Measurements from ENCODE around the gene GID8.

The GID8 gene

DNA sequence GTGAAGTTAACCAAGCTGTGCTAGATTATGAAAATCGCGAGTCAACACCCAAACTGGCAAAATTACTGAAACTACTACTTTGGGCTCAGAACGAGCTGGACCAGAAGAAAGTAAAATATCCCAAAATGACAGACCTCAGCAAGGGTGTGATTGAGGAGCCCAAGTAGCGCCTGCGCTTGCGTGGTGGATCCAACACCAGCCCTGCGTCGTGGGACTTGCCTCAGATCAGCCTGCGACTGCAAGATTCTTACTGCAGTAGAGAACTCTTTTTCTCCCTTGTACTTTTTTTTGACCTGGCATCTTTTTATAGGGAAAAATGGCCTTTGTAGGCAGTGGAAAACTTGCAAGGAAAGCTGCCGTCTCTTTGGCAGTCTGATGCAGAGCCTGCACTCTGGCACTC is 6.8 kb downstream of the GID8 start:
- no peak for DNase-seq

GRCh38 chr20:62945771-62946339 is 7.9 kb downstream of the GID8 start:
- no peak for DNase-seq

DNA sequence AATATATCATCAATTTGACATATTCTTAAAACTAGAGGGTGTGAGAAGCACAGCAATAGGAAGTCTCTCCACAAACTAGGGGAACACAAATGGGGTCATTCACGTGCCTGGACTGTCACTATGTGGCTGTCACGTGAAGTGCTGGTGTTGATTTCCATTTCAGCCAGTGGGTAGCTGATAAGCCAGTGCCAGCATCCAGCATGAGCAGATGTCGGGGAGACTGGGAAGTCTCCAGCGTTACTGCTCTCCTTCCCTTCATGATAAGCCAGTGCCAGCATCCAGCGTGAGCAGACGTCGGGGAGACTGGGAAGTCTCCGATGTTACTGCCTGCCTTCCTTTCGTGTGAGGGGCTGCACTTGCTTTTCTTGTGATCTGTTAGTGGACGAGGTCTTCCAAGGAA is 9.0 kb downstream of the GID8 start:
- DNase-seq, result no peak

- DNase-seq, result no peak
These were observed 9.8 kb downstream of the GID8 start for GRCh38 chr20:62947532-62948300.

GRCh38 chr20:62949153-62949821 is 11.3 kb downstream of the GID8 start:
- no peak for DNase-seq

DNA sequence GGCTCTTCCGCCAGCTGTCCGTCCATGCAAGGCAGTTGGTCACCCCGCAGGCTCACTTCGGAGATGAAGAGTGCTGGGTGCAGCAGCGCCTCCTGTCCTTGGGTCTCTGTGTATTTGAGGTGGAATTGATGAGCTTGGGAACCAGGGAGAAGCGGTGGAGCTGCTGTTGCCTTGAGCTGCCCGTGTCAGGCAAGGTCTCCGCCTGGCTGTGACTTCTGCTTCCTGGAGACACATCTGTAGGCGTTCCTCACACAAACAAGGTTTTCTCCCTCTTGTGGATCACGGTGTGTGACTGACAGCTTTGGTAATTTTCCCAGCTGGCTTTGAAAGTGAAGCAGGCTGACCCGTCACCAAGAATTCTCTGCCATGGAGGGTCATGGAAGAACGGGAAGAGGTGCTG is 12.0 kb downstream of the GID8 start:
- DNase-seq, result no peak

DNA sequence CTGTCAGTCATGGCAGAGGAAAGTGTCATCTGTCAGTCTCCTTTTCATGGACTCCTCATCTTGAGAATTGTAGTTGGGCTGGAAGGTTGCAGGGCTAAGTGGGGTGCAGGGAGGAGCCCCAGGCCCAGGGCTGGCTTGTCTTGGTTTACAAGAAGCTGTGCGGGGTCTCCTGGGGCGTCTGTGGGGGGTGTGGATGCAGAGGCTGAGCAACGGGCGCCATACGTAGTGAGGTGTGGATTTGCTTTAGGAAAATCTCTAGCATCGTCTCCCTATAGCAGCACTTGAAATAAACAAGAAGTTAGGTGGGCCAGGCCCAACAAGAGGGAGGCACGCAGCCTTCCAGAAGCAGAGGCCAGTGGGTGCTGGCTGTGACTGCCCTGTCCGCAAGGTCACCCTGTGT is 12.8 kb downstream of the GID8 start:
- no peak for DNase-seq

GRCh38 chr20:62951143-62951895 is 13.4 kb downstream of the GID8 start:
- no peak for DNase-seq

DNA sequence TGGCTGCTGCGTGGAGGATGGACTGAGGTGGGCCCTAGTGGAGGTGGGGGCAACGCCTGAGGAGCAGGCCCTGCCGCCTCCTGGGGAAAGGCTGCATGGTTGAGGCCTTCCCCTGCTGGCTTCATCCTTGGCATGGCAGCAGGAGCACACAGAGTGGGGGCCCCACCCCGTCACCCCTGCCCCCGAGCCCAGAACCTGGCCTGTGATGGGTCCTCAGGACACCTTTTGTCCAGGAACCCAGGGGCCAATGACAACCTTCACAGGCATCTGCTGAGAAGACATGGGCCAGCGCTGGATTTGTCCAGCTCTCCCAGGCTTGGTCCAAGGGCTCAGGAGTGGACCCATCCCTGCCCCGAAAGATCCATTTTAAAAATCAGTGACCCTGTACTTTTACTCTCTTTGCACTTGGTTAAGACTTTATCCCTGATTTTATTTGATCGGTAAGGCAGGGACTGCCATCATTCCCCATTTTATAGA is 14.0 kb downstream of the GID8 start:
- no peak for DNase-seq

- no peak for DNase-seq
These were observed 14.5 kb downstream of the GID8 start, which contains the start of gene SLC17A9 for GRCh38 chr20:62952373-62952967. TSS of gene SLC17A9 (plus strand) at chr20:62952709. CDS start at chr20:62952831, 122 bp downstream.

DNA sequence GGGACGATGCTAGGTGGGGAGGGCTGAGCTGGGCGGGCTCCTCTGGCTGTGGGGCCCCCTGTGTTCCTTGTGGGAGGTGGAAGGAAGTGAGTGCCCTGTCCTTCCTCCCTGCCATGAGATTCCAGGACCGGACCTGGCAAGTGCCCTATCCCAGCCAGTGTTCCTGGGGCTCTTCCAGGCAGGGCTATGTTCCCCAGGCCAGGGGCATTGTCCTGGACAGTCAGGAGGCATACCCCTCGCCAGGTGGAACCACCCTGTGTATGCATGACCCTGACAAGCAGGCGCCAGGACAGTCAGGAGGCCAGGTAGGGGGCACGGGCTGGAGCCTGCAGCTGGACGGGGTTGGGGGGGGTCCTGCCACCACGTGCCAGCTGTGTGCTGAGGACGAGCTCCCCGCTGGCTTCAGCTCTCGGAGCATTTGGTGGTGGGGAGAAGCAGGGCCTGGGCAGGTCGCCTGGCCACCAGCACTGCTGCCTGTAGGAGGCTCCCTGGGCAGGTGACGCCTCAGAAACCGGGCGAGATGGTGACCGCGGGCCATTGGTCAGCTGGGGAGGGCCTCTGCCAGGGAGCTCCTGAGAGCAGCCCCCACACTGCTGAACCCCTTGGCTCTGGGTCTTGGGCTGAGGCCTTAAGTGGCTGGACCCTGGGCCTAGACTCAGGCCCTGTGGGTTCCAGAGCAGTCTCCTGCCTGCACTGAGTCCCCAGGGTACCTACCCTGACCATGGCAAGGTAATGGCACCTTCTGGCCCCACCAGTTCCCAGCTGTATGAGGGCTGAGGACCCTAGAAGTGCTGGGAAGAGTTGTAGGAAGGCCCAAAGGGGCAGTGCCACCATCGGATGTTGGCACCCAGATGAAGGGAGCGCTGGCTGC is 15.3 kb downstream of the GID8 start:
- DNase-seq, result no peak

GRCh38 chr20:62953839-62954703 is 16.1 kb downstream of the GID8 start:
- peak; percentile 21 to 54 for DNase-seq

- no peak for DNase-seq
These were observed 17.8 kb downstream of the GID8 start for GRCh38 chr20:62955519-62956386.

DNA sequence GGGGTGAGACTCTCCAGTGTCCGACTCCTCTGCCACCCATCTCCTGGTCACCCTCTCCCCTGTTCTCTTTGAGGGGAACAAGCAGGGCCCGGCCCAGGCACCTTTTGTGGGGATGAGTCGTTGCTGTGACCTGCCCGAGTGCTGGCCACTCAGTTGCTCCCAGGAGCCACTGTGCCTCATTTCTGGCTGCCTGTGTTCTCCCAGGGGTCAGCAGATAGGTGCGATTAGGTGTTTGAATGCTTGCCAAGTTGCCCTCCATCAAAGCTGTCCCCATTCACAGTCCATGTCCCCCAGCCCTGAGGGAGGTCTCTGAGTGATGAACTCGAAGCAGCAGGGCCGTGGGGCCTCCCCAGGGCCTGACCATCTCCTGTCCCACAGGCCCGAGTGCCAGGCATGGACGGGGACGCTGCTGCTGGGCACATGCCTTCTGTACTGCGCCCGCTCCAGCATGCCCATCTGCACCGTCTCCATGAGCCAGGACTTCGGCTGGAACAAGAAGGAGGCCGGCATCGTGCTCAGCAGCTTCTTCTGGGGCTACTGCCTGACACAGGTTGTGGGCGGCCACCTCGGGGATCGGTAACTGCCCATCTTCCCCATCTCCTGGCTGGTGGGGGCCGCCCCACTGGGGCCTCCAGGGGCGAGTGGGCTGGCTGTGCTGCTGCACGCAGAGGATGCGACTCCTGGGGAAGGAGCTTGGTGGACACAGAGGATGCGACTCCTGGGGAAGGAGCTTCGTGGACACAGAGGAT is 18.6 kb downstream of the GID8 start:
- DNase-seq, result no peak

DNA sequence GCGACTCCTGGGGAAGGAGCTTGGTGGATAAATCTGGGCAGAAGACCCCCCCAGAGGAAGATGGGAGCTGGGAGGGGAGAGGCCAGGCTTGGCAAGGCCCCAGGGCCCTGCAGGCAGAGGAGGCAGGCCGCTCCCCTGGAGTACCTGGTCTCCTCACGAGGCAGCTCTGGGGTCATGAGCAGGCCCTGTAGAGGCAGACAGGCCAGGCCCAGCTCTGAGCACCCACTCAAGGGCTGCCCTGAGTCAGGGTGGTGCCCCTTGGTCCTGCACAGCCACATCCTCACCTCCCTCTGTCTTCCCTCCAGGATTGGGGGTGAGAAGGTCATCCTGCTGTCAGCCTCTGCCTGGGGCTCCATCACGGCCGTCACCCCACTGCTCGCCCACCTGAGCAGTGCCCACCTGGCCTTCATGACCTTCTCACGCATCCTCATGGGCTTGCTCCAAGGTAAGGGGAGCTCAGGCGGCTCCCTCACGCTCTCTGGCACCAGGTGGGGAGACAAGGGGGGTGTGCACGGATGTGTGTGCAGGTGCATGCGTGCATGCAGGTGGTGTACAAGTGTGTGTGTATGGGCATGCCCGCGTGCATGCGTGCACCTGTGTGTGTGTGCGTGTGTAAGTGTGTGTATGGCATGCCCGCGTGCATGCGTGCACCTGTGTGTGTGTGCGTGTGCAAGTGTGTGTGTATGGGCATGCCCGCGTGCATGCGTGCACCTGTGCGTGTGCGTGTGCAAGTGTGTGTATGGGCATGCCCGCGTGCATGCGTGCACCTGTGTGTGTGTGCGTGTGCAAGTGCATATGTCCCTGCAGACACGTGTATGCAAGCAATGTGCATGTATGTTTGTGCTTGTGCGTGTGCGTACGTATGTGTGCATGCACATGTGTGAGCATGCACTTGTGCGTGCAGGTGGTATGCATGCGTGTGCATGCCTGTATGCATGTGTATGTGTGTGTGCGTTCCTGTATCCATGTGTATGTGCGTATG is 19.5 kb downstream of the GID8 start:
- no peak for DNase-seq

- no peak for DNase-seq
These were observed 20.6 kb downstream of the GID8 start for GRCh38 chr20:62958388-62959100.

All from hippocampal formation (tissue), 2 donors.